ENCODE measurements around the gene GABRA6.
"Not testable (repeated sequence)": the region's sequence is repeated elsewhere in the genome, so short reads cannot be mapped to it uniquely, and the experiment has no call there.

GABRA6 gene

GRCh38 chr5:161685461-161685860 is at the start of gene GABRA6:
Gene GABRA6, plus strand, starts transcription at chr5:161685721. Its CDS starts 269 bp downstream, at chr5:161685990.
- DNase-seq, result no peak

DNA sequence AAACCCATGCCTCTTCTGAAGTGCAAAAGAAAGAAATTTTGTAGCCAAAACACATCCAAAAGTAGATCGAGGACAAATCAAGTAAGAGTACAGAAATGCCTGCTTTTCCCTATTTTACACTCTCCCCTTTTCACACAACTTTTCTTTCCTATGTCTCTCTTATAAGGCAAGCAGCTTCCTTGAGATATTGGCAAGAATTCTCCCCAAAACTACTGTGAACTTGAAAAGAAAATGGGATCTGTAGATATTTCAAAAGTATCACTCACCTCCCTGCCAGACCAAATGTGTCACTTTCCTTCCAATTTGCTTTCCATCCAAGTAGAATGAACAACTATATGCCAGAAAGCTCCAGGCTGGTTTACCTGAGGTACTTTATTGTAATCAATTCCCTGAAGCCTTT is 47.9 kb upstream of the GABRA6 start:
- no peak for DNase-seq

- no peak for DNase-seq
These were observed 44.1 kb upstream of the GABRA6 start for GRCh38 chr5:161641444-161641843.

DNA sequence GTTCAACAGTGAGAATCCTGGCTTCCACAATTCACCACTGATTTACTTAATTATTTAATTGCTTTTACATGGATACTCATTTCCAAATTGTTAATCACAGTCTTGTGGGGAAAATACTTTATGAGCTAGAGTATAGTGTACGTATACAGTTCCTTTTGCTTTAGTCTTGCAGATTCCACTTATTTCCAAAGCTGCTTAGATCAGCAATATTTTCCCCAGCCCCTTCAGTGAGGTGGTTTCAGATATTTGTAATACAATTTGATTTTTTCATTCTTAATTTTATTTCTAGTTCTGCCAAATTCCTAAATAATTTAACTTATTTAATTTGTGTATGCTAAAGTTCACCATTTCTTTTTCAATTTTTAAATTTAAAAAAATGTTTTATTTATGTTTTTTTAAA is 40.3 kb upstream of the GABRA6 start:
- DNase-seq, result no peak

DNA sequence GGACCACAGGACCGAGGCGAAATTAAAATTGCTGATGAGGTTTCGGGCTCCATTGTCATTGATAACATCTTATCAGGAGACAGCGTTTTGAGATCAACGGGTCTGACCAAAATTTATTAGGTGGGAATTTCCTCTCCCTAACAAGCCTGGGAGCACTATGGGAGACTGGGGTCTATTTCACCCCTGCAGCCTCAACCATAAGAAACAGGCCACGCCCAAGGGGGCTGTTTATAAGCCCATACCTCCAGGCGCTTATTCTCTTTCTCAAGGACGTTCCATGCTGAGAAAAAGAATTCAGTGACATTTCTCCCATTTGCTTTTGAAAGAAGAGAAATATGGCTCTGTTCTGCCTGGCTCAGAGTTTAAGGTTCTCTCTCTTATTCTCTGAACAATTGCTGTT is 33.6 kb upstream of the GABRA6 start:
- DNase-seq, result not testable (repeated sequence)

- DNase-seq, result no peak
These were observed 24.7 kb upstream of the GABRA6 start for GRCh38 chr5:161660806-161661205.

DNA sequence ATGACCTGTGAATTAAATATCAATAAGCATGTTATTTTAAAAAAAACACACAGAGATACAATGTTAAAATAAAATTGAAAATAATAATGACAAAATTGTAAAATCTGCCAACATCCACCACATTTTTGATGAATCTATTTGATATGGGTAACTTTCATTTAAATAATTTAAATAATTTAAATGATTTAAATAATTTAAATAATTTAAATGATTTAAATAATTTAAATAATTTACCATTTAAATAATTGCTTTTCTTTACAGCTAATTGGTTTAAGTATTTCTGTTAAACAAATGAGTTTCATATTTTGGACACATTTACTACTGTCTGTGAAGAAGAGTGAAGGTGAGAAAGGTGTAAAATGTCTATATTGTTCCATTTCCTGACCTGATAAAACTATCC is 22.1 kb upstream of the GABRA6 start:
- DNase-seq, result no peak

GRCh38 chr5:161676103-161676502 is 9.4 kb upstream of the GABRA6 start:
- no peak for DNase-seq

GRCh38 chr5:161686149-161686548 is 628 bp downstream of the GABRA6 start:
- no peak for DNase-seq

- DNase-seq, result no peak
These were observed 1.4 kb downstream of the GABRA6 start for GRCh38 chr5:161686881-161687280.

DNA sequence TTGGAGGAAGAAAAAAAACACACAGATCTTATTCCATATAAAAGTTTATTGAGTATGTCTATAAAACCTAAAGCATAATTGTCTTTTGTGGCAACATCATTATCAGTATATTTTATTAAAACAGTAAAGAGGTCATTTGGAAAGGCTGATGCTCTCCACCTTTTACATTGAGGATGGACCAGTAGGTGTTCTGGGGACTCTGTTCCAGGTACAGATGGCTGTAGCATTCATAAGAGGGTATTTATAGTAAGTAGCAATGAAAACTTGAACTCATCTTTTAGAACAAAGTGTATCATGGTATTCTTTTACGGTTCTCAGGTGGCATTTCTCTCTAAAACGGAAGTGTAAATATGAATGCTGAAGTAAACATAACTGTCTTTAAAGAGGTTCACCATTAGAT is 1.8 kb downstream of the GABRA6 start:
- no peak for DNase-seq

- DNase-seq, result no peak
These were observed 6.4 kb downstream of the GABRA6 start for GRCh38 chr5:161691911-161692310.

DNA sequence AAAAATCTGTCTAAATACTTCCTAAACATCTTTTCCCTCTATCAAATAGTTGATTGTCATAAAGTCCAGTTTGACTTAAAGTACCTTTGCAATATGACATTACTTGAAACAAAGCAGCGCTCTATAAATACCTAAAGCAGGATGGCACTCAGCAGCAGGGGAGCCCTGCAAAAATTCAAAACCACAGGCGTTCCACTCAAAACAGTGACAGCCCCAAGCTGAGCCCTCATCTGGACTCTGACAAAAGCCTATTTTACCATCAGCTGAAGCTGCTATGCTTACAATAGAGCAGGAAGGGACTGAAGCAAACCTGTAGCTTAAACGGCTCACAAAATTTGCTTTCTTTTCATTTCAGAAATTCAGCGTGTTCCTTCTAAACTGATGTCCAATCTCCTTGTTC is 11.5 kb downstream of the GABRA6 start:
- DNase-seq, result no peak

- DNase-seq, result no peak
These were observed 14.5 kb downstream of the GABRA6 start for GRCh38 chr5:161700065-161700464.

GRCh38 chr5:161703528-161703927 is 18.0 kb downstream of the GABRA6 start:
- DNase-seq, result no peak

DNA sequence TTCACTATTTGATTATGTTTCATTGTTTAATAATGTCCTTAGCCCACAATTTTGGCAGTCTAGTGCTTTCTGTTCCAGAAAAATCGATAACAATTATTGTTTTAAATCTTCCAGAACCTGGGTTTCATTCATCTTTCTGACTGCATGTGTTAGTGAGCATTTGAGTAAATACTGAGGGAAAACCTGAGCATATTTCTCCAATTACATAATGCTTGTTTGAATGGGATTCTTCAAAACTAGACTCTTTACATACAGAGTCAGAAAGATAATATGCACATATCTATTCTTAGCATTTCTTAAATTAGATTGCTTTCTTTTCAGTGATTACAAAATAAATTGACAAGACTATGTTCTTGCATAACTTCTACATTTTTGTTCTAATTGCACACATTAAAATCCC is 21.9 kb downstream of the GABRA6 start:
- DNase-seq, result no peak

GRCh38 chr5:161709239-161709638 is 23.7 kb downstream of the GABRA6 start:
- no peak for DNase-seq

- DNase-seq, result no peak
These were observed 27.5 kb downstream of the GABRA6 start for GRCh38 chr5:161713042-161713441.

DNA sequence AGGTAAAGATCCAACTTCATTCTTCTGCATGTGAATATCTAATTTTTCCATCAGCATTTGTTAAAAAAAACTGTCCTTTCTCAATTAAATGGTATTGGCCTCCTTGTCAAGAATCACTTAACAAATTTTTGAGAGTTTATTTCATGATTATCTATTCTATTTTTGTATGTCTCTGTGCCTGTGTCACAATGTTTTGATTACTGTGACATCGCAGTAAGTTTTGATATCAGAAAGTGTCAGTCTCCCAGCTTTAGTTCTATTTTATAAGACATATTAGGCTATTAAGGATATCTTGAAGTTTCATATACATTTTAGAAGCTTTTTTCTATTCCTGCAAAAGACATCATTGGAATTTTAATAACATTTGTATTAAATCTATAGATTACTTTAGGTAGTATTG is 33.6 kb downstream of the GABRA6 start:
- no peak for DNase-seq

GRCh38 chr5:161720460-161720859 is 34.9 kb downstream of the GABRA6 start:
- no peak for DNase-seq

- no peak for DNase-seq
These were observed 49.2 kb downstream of the GABRA6 start for GRCh38 chr5:161734741-161735140.

GRCh38 chr5:161740433-161740832 is 54.9 kb downstream of the GABRA6 start:
- DNase-seq, result no peak

DNA sequence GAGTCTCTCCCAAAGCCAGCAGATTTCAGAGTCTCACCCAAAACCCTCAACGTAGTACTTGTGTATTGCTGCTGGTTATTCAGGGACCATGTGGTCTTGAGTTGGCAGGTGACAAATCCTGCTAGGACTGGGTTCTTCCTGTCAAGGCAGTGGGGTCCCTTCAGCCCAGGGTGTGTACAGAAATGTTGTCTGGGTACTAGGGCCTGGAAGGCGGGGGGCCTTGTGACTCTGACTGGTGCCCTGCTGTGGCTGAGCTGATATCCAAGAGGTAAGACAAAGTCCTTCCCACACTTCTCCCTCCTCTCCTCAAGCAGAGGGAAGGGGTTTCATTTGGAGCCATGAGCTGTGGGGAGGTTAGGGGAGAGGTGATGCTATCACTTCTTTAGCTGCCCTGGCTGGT is 58.8 kb downstream of the GABRA6 start:
- no peak for DNase-seq

DNA sequence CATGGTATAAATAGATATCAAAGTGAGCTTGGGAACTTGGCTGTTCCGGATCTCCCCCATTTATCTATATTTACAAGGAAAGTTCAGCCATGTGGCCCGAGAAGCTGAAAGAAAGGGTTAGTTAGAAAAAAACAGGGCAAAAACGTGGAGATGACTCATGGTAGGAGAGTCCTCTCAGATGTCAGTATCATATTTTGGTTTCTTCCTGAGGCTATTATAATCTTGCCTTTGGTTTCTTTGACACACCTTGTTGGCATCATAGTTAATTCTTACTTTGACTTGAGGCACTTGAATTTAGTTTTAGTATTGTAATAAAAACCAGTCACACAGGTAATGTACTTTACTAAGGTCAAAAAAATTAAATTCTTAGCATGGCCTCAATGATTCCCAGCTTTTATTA is 59.9 kb downstream of the GABRA6 start:
- DNase-seq, result no peak

GRCh38 chr5:161751265-161751664 is 65.7 kb downstream of the GABRA6 start:
- no peak for DNase-seq
